Activated gamma-delta T cell (primary cell): ENCODE measurements around the gene AQP11.
A peak's percentile ranks its signal among the peaks of the same experiment; 100 is the strongest.
"Not testable (repeated sequence)": the region's sequence is repeated elsewhere in the genome, so short reads cannot be mapped to it uniquely, and the experiment has no call there.

Experiments used
- DNase-seq: peaks from one replicate; lab custom pipeline; 2025; lab: John Stamatoyannopoulos, UW

Gene AQP11

DNA sequence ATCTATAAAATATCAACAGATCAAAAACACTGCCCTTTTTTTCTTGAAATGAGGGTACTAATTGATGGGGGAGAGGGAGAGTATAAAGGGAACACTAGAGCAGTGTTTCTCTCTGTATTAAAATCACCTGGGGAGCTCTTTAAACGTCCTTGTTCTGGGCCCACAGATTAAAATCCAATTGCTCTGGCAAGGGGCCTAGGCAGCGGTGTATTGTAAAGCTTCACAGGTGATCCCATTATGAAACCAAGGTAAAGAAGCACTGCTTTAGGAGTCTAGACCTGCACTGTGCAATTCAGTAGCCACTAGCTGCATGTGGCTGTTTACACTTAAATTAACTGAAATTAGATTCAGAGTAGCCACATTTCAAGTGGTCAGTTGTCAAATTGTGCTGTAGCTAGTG, 3.0 kb downstream of the AQP11 start:
- no peak for DNase-seq

DNA sequence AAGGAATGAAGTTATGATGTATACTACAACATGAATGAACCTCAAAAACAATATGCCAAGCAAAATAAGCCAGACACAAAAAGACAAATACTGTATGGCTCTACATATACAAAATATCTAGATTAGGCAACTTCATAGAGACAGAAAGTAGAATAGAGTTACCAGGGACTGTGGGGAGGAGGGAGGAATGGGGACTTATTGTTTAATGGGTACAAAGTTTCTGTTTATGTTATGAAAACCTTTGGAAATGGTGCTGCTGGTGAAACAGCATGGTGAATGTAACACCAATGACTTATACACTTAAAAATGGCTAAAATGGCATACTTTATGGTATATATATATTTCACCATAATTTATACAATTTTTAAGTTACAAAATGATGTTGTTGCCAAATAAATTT, 4.1 kb downstream of the AQP11 start:
- DNase-seq, result no peak

DNA sequence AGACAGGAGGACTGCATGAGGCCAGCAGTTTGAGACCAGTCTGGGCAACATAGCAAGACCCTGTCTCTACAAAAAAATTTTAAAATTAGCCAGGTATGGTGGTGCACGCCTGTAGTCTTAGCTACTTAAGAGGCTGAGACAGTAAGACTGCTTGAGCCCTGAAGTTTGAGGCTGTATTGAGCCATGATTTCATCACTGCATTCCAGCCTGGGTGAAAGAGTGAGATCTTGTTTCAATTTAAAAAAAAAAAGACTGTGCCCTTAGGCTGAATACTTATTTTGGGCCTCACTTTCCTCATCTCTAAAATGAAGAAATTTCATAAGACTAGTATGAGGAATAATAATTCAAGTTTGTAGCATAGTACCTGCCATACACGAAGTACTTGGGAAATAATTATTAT, 6.9 kb downstream of the AQP11 start:
- no peak for DNase-seq

DNA sequence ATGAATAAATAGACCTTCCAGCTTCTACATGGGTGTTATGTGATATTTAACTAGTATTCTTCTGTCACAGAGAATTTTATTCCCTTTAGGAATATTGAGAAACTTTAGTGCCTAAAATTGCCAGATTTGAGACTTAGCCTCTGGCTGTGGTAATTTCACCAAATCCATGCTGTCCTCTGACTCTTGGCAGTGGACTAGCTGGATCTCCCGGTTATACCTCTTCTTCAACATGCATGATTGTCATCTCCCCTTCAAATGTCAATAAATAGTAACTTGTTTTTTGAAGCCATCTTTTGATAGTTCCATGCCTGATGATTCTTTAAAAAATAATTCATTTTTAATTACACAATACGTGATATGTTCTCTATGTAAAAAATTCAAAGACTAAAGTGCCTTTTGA, 8.4 kb downstream of the AQP11 start:
- no peak for DNase-seq

DNA sequence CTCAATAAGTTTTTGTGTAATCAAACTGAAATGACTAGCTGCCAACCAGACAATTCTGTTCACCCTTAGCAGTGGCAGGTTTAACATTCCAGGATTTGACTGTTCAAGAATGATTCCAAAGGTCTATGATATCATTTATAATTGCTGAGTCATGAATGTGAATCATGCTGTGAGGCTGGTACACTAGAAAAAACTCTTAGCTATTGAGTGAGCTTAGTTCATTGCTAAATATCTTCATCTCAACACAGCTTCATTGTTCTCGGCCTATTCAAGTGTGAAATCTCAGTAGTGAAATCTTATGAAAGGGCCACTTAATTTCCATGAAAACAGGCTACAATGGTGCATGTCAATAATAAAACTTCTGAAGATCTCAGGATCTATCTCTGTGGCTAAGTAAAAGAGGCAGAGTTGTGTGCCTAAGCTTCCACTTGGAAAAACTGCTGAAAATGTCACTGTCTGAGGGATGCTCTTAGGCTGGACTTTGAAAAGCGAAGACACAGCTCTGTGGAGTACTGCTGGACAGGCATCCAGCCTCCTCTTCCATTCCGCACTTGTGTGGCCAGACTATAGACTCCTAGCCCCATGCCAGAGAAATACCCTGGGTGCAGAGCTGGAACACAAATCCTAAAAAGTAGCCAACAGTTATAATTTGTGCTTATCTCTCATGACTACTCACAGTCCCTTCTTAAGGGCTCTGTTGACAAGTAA, 12.8 kb downstream of the AQP11 start:
- no peak for DNase-seq

DNA sequence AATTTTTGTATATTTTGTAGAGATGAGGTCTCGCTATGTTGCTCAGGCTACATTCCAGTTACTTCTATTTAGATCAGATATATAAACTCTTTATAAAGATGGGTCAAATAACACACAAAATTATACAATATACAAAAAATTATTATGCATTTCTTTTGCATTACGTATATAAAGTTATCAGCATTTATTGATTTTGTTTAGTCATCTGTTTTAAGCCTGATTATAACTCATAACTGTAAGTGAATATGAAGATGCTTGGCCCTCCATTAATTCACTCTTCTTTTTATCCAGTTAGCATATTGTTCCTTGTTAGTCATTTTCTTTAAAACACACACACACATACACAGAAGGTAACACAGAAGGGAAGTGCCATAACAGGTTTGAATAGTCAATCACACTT, 14.5 kb downstream of the AQP11 start:
- DNase-seq, result no peak

DNA sequence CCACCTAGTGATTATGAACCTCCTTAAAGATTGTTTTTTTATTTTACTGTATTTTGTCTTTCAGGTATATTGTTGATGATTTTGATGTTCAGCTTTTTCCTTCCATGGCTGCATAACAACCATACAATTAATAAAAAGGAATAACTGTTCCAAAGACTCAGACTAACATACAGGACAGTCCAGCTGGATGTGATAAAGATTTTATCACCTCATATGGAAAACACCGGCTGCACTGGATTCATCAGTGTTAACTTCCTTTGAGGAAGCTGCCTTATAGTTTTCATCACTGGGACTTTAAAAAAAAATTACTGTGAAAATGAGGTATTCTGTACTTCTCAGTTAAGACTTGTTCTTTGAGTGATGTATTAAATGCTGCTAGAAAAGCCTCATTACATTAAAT, 19.5 kb downstream of the AQP11 start:
- no peak for DNase-seq

DNA sequence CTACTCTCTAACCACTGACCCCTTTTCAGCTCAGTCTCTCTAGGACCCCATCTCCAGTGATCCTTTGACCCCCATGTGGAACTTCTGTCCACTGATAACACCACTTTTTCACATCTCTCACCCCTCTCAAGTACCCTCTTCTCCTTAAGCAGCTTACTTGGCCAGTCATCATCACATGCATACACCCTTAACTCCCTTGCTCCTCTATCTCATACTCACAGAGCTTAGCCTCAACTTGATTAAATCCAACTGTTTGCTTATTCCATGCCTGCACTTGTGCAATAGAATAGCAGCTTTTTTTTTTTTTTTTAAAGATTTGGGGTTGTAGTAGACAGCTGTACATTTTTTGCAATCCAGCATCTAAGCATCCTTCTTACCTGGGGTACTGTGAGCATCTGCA, 22.2 kb downstream of the AQP11 start:
- no peak for DNase-seq

GRCh38 chr11:77617892-77618291, 28.1 kb downstream of the AQP11 start:
- DNase-seq, result no peak

- DNase-seq, result no peak
These were observed 29.9 kb downstream of the AQP11 start for GRCh38 chr11:77619576-77620198.

DNA sequence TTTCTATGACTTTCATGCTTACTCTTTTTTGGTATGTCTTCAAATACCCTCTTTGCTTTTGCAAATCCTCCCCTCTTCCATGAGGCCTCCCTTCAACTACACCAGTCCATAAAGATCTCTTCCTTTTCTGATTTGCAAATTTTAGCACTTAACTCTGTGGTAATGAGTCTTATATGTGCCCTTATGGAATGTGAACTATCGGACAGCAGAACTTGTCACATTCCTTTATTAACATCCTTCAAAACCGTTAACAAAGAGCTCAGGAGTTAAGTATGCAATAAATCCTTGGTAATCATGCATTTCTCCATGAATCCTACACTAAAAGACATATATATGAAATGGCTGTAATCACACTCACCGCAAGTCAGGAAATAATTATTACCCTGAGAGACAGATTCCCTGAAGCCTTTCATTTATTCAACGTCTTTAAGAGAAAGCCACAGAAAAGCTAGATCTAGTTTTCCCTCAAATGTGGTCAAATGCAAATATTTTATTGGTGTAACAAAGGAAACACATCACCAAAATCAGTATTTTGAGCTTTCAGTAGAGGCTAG, 40.5 kb downstream of the AQP11 start:
- no peak for DNase-seq

DNA sequence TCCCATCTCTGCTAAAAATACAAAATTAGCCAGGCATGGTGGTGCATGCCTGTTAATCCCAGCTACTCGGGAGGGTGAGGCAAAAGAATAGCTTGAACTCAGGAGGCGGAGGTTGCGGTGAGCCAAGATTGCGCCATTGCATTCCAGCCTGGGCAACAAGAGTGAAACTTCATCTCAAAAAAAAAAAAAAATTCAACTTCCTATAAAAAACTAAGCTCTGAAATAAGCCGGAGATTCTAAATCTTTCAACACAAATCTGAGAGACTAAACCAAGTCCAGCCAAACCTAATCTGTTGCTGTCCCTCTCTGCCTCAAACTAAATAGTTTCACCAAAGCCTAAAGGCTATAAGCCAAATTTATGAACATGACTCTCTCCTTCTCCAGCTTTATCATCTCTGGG, 44.2 kb downstream of the AQP11 start:
- not testable (repeated sequence) for DNase-seq

- DNase-seq, result no peak
These were observed 47.1 kb downstream of the AQP11 start for GRCh38 chr11:77636731-77637344.

- DNase-seq, result peak; percentile 29
These were observed 47.8 kb downstream of the AQP11 start, which contains the start of gene CLNS1A for GRCh38 chr11:77637345-77638165. CLNS1A (minus strand) TSS chr11:77637794; CDS start chr11:77637714, 80 bp downstream.

DNA sequence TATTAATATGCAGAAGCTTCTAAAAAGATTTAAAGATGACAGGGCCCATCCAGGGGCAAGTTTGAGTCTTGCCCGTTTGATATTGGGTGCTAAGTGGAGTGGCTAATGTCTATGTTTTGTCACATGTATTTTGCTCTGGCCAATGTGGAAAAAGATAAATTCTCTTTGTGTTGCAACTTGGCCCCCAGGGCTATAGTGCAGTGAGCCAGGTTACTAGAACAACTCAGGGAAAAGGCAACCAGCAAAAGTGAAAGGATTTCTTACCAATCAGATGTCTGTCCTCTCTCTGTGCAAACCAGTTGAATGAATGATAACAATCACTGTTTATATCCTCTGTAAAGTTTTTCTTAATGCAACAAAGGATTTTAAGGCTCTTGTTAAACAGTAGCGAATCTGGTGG, 52.5 kb downstream of the AQP11 start:
- DNase-seq, result no peak

GRCh38 chr11:77644887-77645286, 55.1 kb downstream of the AQP11 start:
- DNase-seq, result no peak

- no peak for DNase-seq
These were observed 58.0 kb downstream of the AQP11 start for GRCh38 chr11:77647654-77648305.

DNA sequence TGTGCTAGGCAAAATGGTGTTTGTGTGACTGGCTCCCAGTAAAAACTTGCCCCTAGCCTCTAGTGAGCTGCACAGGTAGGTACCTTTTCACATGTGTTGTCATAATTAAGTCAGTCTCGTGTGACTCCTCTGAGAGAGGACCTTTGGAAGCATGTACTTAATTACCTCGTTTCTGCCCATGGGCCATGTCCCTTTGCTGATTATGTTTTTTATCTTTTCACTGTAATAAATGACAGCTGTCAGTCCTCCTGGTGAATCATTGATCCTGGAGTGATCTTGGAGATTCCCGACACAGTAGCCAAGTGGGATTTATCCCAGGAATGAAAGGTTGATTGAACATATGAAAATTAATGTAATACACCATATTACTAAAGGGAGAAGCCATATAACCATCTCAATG, 60.4 kb downstream of the AQP11 start:
- no peak for DNase-seq

GRCh38 chr11:77654770-77655434, 65.1 kb downstream of the AQP11 start:
- no peak for DNase-seq

DNA sequence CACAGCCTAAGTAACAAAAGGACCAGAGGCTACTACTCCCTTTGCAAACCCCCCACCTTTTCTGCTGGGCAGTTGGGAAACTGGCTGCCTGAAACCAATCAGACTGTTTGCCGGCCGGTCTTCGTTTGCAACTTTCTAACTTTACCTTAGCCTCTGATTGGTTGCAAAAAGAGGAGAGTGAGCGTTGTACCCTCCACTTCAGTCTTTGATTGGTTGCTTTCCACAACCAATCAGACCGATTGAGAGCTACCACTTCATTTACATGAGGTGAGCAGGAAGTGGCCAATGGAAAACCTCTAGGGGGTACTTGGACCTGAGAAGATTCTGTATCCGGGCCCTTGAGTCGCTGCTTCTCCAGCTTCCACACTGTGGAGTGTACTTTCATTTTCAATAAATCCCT, 66.6 kb downstream of the AQP11 start:
- DNase-seq, result no peak
